ENCODE data around the gene CNTNAP2. TPM values are rescaled to one million over a fixed set of nuclear protein-coding genes. Genes with fewer than 3 reads are reported as not detected.
A peak's percentile ranks its signal among the peaks of the same experiment; 100 is the strongest.

The CNTNAP2 gene
- total and polyA plus RNA-seq, 11 donors: 0.01 to 2.6 (median 0.31) TPM; not detected in 3

GRCh38 chr7:148105853-148106252 lies 1989.3 kb downstream of the CNTNAP2 start:
- WGBS, 4 donors: 93 to 100% (median 97%) methylated on average over 1 of the region's 1 CpG
- intact Hi-C loops (cut with DNase I): no loop called here
- no peak for TF ChIP-seq CTCF (IDR thresholded peaks at IDR 0.05)
- TF ChIP-seq POLR2A (IDR thresholded peaks at IDR 0.05): no peak
- no peaks in the 10 kb centered on the region for H3K36me3 ChIP-seq
- H3K9me3 ChIP-seq: peaks cover 0 to 5% (median 0%) of the 10 kb centered on the region in 12 donors
- H3K4me1 ChIP-seq: peaks cover 0 to 5% (median 0%) of the 10 kb centered on the region in 12 donors
- H3K27ac ChIP-seq: no peak overlapping the region
- peaks cover 0 to 13% (median 0%) of the 10 kb centered on the region in 9 donors for H3K27me3 ChIP-seq
- no peak for DNase-seq
- no peak for ATAC-seq
- H3K4me3 ChIP-seq: no peak overlapping the region

- H3K9me3 ChIP-seq: no peaks in the 10 kb centered on the region
- no peak overlapping the region for H3K27ac ChIP-seq
- peaks cover 0 to 5% (median 0%) of the 10 kb centered on the region in 12 donors for H3K4me1 ChIP-seq
- intact Hi-C loops (cut with DNase I): no loop called here
- 85 to 90% (median 89%) methylated on average over 6 of the region's 6 CpGs for WGBS, 4 donors
- no peak for DNase-seq
- no peak for ATAC-seq
- peaks cover 0 to 13% (median 2%) of the 10 kb centered on the region in 9 donors for H3K27me3 ChIP-seq
- no peaks in the 10 kb centered on the region for H3K36me3 ChIP-seq
- no peak overlapping the region for H3K4me3 ChIP-seq
- no peak for TF ChIP-seq CTCF (IDR thresholded peaks at IDR 0.05)
- TF ChIP-seq POLR2A (IDR thresholded peaks at IDR 0.05): no peak
Measured at GRCh38 chr7:148107443-148108127, 1991.0 kb downstream of the CNTNAP2 start.

- Histone ChIP-seq H3K27ac (no peak overlapping the region), H3K4me1 (peaks cover 0 to 5% (median 0%) of the 10 kb centered on the region in 12 donors), H3K27me3 (peaks cover 0 to 13% (median 2%) of the 10 kb centered on the region in 9 donors), H3K9me3 (peaks cover 0 to 2% (median 0%) of the 10 kb centered on the region in 12 donors), H3K36me3 (no peaks in the 10 kb centered on the region), H3K4me3 (no peak overlapping the region)
- 58 to 69% (median 64%) methylated on average over 4 of the region's 4 CpGs for WGBS, 4 donors
- TF ChIP-seq POLR2A (IDR thresholded peaks at IDR 0.05) (no peak), CTCF (IDR thresholded peaks at IDR 0.05) (no peak)
- ATAC-seq: no peak
- intact Hi-C loops (cut with DNase I): no loop called here
- DNase-seq: no peak
Measured at GRCh38 chr7:148108381-148108780, 1991.8 kb downstream of the CNTNAP2 start.

- TF ChIP-seq POLR2A (IDR thresholded peaks at IDR 0.05) (no peak), CTCF (IDR thresholded peaks at IDR 0.05) (peak in 4 of 12 donors; percentile 8 to 26 (median 10))
- H3K4me3 ChIP-seq: no peak overlapping the region
- H3K27ac ChIP-seq: no peak overlapping the region
- no peaks in the 10 kb centered on the region for H3K4me1 ChIP-seq
- no peak for DNase-seq
- H3K9me3 ChIP-seq: peaks cover 0 to 2% (median 0%) of the 10 kb centered on the region in 12 donors
- WGBS, 4 donors: 73 to 79% (median 77%) methylated on average over 13 of the region's 13 CpGs
- no peaks in the 10 kb centered on the region for H3K36me3 ChIP-seq
- H3K27me3 ChIP-seq: peaks cover 0 to 13% (median 2%) of the 10 kb centered on the region in 9 donors
- peak in 1 of 4 donors; percentile 59 for ATAC-seq
- intact Hi-C loops (cut with DNase I): loop anchor here in 4 of 10 donors (1.0 to 2.0 kb wide), 2 partner anchors 132 to 133 kb away; no protein-coding TSS in a partner anchor
Measured at GRCh38 chr7:148110097-148110868, 1993.7 kb downstream of the CNTNAP2 start.

Data from heart left ventricle (tissue), 16 donors.